GM23338 (cell line): Measurements from ENCODE around the gene NXF2. TPM values are rescaled to one million over a fixed set of nuclear protein-coding genes. Genes with fewer than 3 reads are reported as not detected.

ENCODE experiments used
- ATAC-seq: fragments of 200-7000 bp; cut with Tn5 transposase; 3 replicates; pipeline ENCODE4 v1.9.1; 2020
- DNase-seq: peaks from one replicate; pipeline ENCODE4 v3.0.0-alpha.2; 2015; ENCODE audit warnings: low spot score
- H2AFZ ChIP-seq: fragments of 200-600 bp; sonication (generic); 2 replicates; pipeline ENCODE4 v1.8.0; 2016; ENCODE audit warnings: antibody characterized with exemption, mild to moderate bottlenecking, moderate library complexity
- H3F3A ChIP-seq: fragments of 200-600 bp; sonication (generic); replicated peaks from 2 replicates; pipeline ENCODE4 v1.8.0; 2017; ENCODE audit warnings: antibody characterized with exemption, mixed run types, low read depth
- H3K27ac ChIP-seq: fragments of 200-600 bp; sonication (generic); 2 replicates; pipeline ENCODE4 v1.6.1; 2016; ENCODE audit warnings: low read depth
- H3K27me3 ChIP-seq: fragments of 200-600 bp; sonication (generic); 2 replicates; pipeline ENCODE4 v1.8.0; 2016; ENCODE audit warnings: mild to moderate bottlenecking, mixed run types, moderate library complexity; ENCODE audit not compliant: insufficient read depth
- H3K36me3 ChIP-seq: fragments of 200-600 bp; sonication (generic); 2 replicates; pipeline ENCODE4 v1.8.0; 2016; ENCODE audit warnings: mild to moderate bottlenecking; ENCODE audit not compliant: insufficient read depth
- H3K4me1 ChIP-seq: fragments of 200-600 bp; sonication (generic); 2 replicates; pipeline ENCODE4 v1.8.0; 2016; ENCODE audit warnings: mild to moderate bottlenecking, moderate library complexity; ENCODE audit not compliant: insufficient read depth
- H3K4me2 ChIP-seq: fragments of 200-600 bp; sonication (generic); 2 replicates; pipeline ENCODE4 v1.7.1; 2017; ENCODE audit warnings: mixed run types
- H3K4me3 ChIP-seq: fragments of 200-600 bp; sonication (generic); 2 replicates; pipeline ENCODE4 v1.6.1; 2016; ENCODE audit warnings: mixed run types
- H3K79me2 ChIP-seq: fragments of 200-600 bp; sonication (generic); replicated peaks from 2 replicates; pipeline ENCODE4 v1.8.0; 2017; ENCODE audit warnings: mild to moderate bottlenecking; ENCODE audit not compliant: insufficient read depth
- H3K9me2 ChIP-seq: fragments of 200-600 bp; sonication (generic); 2 replicates; pipeline ENCODE4 v1.8.0; 2017; ENCODE audit not compliant: insufficient read depth
- H4K20me1 ChIP-seq: fragments of 200-600 bp; sonication (generic); replicated peaks from 2 replicates; pipeline ENCODE4 v1.8.0; 2017; ENCODE audit warnings: mild to moderate bottlenecking; ENCODE audit not compliant: insufficient read depth
- H3K27ac Mint-ChIP-seq: 2 replicates; pipeline ENCODE4 v1.8.0; 2020; ENCODE audit warnings: inconsistent platforms, mild to moderate bottlenecking, moderate library complexity, mixed read lengths
- H3K27me3 Mint-ChIP-seq: 3 replicates; pipeline ENCODE4 v1.8.0; 2022; ENCODE audit warnings: low read depth, mild to moderate bottlenecking, moderate library complexity, mixed read lengths, inconsistent platforms; ENCODE audit not compliant: insufficient read depth, poor library complexity
- H3K36me3 Mint-ChIP-seq: 3 replicates; pipeline ENCODE4 v1.8.0; 2021; ENCODE audit warnings: low read depth, mild to moderate bottlenecking, inconsistent platforms, moderate library complexity, mixed read lengths
- H3K4me1 Mint-ChIP-seq: 3 replicates; pipeline ENCODE4 v1.8.0; 2020; ENCODE audit warnings: mild to moderate bottlenecking, inconsistent platforms, mixed read lengths
- H3K4me3 Mint-ChIP-seq: 3 replicates; pipeline ENCODE4 v1.8.0; 2021; ENCODE audit warnings: moderate library complexity, mild to moderate bottlenecking, inconsistent platforms, mixed read lengths
- H3K9me3 Mint-ChIP-seq: 3 replicates; pipeline ENCODE4 v1.8.0; 2020; ENCODE audit warnings: moderate library complexity, mild to moderate bottlenecking, inconsistent platforms, mixed read lengths
- NANOG ChIP-seq: IDR thresholded peaks from 2 replicates; pipeline ENCODE4 v1.6.1; 2016; ENCODE audit warnings: antibody characterized with exemption, borderline replicate concordance
- ZNF331 ChIP-seq: fragments of 250-450 bp; sonication (Bioruptor Pico); IDR thresholded peaks from 2 replicates; pipeline ENCODE4 v1.5.0; 2020; ENCODE audit warnings: low read depth, mild to moderate bottlenecking, moderate library complexity
- polyA plus RNA-seq: library from polyadenylated mRNA; unstranded; fragments of >200 nt; fragmentation: Nextera tagmentation; extraction: Ambion mirVana; gene quantifications from 2 replicates; pipeline ENCODE4 v1.2.1, GENCODE V29; 2016
- total RNA-seq: library from RNA; depleted of rRNA; stranded (reverse); fragments of >200 nt; shearing (Covaris generic); gene quantifications from 2 replicates; pipeline ENCODE4 v1.2.3, GENCODE V29; 2014
- TF ChIP-seq, protein P1 (sequence below): IDR thresholded peaks from one replicate; pipeline ENCODE4 v1.6.1; 2018; ENCODE audit warnings: antibody characterized with exemption; ENCODE audit not compliant: unreplicated experiment
- TF ChIP-seq, protein P2 (sequence below), 2 experiments: fragments of 200-600 bp in 1 of 2; sonication (generic) in 1 of 2; conservative IDR thresholded peaks; 2 replicates each; pipeline versions ENCODE4 v1.5.1 to v1.6.1; 2016 to 2017; ENCODE audit warnings: antibody characterized with exemption in 2 of 2, low read depth in 2 of 2, mild to moderate bottlenecking in 2 of 2, moderate library complexity in 1 of 2

NXF2 gene
- total and polyA plus RNA-seq, 2 experiments from 2014 or later, result 0.14 TPM; not detected in 1

DNA sequence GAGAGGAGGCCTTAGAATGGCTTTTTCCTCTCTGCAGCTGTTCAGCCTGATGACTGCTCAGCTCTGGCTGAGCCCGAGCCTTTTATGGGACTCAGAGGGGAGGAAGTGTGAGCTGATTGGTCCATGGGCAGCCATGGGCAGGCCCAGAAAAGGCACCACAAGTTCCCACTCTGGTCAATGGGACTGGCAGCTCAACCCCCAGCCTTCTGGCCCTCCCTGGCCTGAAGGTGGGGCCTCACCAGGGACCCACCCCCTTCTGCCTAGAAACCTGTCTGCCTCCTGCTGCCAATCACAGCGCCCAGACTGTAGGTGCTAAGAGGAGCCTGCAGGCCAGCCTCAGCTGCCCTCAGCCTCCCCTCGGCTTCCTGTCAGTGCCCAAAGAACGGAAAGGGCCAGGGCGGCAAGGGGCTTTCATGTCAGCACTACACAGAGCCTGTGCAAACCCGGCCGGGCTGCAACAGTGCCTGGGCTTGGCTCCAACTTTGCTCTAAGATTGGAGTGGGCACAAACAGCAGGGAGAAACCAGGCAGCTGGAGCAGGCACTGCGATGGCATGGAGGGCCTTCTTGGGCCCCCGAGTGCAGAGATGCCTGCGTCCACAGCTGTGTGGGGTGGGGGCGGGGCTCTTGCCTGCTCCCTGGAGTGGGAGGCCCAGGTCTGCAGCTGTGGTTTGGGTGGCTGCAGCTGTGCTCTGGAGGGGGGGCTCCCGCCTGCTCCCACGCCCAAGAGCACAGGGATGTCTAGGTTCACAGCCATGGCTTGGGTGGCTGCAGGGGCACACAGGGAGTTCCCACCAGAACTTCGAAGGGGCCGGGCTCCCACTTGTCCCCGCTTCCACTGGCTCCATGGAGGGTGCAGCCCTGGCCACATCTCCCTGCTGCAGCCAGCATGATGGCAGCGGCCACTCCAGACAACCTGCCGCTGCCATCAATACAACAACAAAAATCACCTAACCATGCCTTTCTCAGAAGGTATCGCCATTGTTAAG is 92.6 kb downstream of the NXF2 start (continued):
- TF ChIP-seq, protein P1, sequence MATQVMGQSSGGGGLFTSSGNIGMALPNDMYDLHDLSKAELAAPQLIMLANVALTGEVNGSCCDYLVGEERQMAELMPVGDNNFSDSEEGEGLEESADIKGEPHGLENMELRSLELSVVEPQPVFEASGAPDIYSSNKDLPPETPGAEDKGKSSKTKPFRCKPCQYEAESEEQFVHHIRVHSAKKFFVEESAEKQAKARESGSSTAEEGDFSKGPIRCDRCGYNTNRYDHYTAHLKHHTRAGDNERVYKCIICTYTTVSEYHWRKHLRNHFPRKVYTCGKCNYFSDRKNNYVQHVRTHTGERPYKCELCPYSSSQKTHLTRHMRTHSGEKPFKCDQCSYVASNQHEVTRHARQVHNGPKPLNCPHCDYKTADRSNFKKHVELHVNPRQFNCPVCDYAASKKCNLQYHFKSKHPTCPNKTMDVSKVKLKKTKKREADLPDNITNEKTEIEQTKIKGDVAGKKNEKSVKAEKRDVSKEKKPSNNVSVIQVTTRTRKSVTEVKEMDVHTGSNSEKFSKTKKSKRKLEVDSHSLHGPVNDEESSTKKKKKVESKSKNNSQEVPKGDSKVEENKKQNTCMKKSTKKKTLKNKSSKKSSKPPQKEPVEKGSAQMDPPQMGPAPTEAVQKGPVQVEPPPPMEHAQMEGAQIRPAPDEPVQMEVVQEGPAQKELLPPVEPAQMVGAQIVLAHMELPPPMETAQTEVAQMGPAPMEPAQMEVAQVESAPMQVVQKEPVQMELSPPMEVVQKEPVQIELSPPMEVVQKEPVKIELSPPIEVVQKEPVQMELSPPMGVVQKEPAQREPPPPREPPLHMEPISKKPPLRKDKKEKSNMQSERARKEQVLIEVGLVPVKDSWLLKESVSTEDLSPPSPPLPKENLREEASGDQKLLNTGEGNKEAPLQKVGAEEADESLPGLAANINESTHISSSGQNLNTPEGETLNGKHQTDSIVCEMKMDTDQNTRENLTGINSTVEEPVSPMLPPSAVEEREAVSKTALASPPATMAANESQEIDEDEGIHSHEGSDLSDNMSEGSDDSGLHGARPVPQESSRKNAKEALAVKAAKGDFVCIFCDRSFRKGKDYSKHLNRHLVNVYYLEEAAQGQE, result no peak

GRCh38 chrX:102341867-102342266 is 94.9 kb downstream of the NXF2 start:
- no peaks in the 10 kb centered on the region for H3K9me3 Mint-ChIP-seq
- no peak overlapping the region for H3K4me2 ChIP-seq
- no peaks in the 10 kb centered on the region for H3K36me3 Mint-ChIP-seq
- ATAC-seq, result no peak
- H3K27ac ChIP-seq, result no peak overlapping the region
- H3K27me3 Mint-ChIP-seq, result no peaks in the 10 kb centered on the region
- H3K9me2 ChIP-seq, result no peaks in the 10 kb centered on the region
- no peaks in the 10 kb centered on the region for H3K4me1 Mint-ChIP-seq
- no peak overlapping the region for H3K4me3 ChIP-seq
- TF ChIP-seq, protein P2, sequence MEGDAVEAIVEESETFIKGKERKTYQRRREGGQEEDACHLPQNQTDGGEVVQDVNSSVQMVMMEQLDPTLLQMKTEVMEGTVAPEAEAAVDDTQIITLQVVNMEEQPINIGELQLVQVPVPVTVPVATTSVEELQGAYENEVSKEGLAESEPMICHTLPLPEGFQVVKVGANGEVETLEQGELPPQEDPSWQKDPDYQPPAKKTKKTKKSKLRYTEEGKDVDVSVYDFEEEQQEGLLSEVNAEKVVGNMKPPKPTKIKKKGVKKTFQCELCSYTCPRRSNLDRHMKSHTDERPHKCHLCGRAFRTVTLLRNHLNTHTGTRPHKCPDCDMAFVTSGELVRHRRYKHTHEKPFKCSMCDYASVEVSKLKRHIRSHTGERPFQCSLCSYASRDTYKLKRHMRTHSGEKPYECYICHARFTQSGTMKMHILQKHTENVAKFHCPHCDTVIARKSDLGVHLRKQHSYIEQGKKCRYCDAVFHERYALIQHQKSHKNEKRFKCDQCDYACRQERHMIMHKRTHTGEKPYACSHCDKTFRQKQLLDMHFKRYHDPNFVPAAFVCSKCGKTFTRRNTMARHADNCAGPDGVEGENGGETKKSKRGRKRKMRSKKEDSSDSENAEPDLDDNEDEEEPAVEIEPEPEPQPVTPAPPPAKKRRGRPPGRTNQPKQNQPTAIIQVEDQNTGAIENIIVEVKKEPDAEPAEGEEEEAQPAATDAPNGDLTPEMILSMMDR (conservative IDR thresholded peaks at IDR 0.05; ENCODE audit: low read depth in 2 of 2), result peak; percentile 27 to 33; a peak in 3 of 4 replicates
- TF ChIP-seq ZNF331 (CRISPR knock-in tag), result no peak
- H3K4me1 ChIP-seq, result no peaks in the 10 kb centered on the region
- no peaks in the 10 kb centered on the region for H3K36me3 ChIP-seq
- no peak overlapping the region for H2AFZ ChIP-seq
- H3F3A ChIP-seq, result no peaks in the 10 kb centered on the region
- no peak overlapping the region for H3K27ac Mint-ChIP-seq
- no peaks in the 10 kb centered on the region for H3K27me3 ChIP-seq
- no peaks in the 10 kb centered on the region for H4K20me1 ChIP-seq
- no peaks in the 10 kb centered on the region for H3K79me2 ChIP-seq
- DNase-seq, result peak; percentile 3
- H3K4me3 Mint-ChIP-seq, result no peak overlapping the region

DNA sequence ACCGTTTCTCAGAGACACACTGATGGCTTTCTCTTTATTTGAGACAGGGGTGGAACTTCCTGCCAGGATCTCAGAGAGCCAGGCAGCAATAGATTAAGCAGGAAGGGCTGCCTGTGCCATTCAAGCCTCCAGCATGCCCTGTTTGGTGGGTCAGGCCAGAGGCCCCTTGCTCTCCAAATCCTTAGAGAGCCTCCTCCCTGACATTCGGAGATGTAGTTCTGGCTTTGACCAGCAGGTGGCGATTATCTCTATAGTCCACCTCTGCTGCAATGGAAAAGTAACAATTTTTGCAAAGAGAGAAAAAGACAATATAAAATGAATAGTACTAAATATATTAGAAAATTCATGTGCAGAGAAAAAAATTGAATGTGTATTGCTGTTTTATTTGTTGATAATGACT is 98.9 kb downstream of the NXF2 start:
- DNase-seq, result peak; percentile 75
- Histone ChIP-seq H3K4me1 (no peaks in the 10 kb centered on the region), H3K4me3 (no peak overlapping the region), H2AFZ (no peak overlapping the region), H3K36me3 (no peaks in the 10 kb centered on the region), H3K4me2 (no peak overlapping the region), H3K27me3 (no peaks in the 10 kb centered on the region), H3K79me2 (no peaks in the 10 kb centered on the region), H3F3A (no peaks in the 10 kb centered on the region), H3K27ac (no peak overlapping the region), H4K20me1 (no peaks in the 10 kb centered on the region), H3K9me2 (no peaks in the 10 kb centered on the region)
- H3K27ac Mint-ChIP-seq, result no peak overlapping the region
- ATAC-seq, result peak; percentile 79
- no peaks in the 10 kb centered on the region for H3K4me1 Mint-ChIP-seq
- H3K4me3 Mint-ChIP-seq, result no peak overlapping the region
- peaks cover 3% of the 10 kb centered on the region; the same call in 1 of the 3 replicates for H3K9me3 Mint-ChIP-seq
- H3K36me3 Mint-ChIP-seq, result no peaks in the 10 kb centered on the region
- no peaks in the 10 kb centered on the region for H3K27me3 Mint-ChIP-seq
- TF ChIP-seq NANOG, result no peak
- TF ChIP-seq, protein P2 (conservative IDR thresholded peaks at IDR 0.05; ENCODE audit: low read depth in 2 of 2), result peak; percentile 56 to 57; a peak in 3 of 4 replicates
